GM19468 (cell line): ENCODE data around the gene GNG13.

Experiments
- ATAC-seq: cut with Tn5 transposase; IDR thresholded peaks from one replicate; pipeline ENCODE4 v1.9.1; 2021; ENCODE audit warnings: mild to moderate bottlenecking, moderate library complexity, moderate number of reproducible peaks; ENCODE audit not compliant: unreplicated experiment; ENCODE audit errors: extremely low read depth

Gene GNG13

GRCh38 chr16:796296-797119 is 4.0 kb downstream of the GNG13 start:
- no peak for ATAC-seq

GRCh38 chr16:795580-796229 is 4.8 kb downstream of the GNG13 start:
- ATAC-seq, result no peak

GRCh38 chr16:794853-795466 is 5.6 kb downstream of the GNG13 start:
- no peak for ATAC-seq

GRCh38 chr16:794091-794822 is 6.3 kb downstream of the GNG13 start:
- ATAC-seq, result no peak

GRCh38 chr16:793414-793813 is 7.1 kb downstream of the GNG13 start:
- ATAC-seq, result no peak

GRCh38 chr16:792221-792995 is 8.1 kb downstream of the GNG13 start:
- no peak for ATAC-seq

GRCh38 chr16:791131-791530 is 9.4 kb downstream of the GNG13 start:
- ATAC-seq, result no peak

GRCh38 chr16:790086-790485 is 10.4 kb downstream of the GNG13 start:
- ATAC-seq, result no peak

- ATAC-seq, result no peak
Observed at GRCh38 chr16:789191-789850, 11.2 kb downstream of the GNG13 start.

- ATAC-seq, result peak; percentile 68
Observed at GRCh38 chr16:788399-789126, 12.0 kb downstream of the GNG13 start, which contains the start of gene CHTF18. CHTF18 (plus strand) TSS chr16:788620; CDS start chr16:788685, 65 bp downstream.

GRCh38 chr16:787978-788398 is 12.5 kb downstream of the GNG13 start, which contains the start of gene RPUSD1:
RPUSD1 (minus strand) TSS chr16:788381; CDS start chr16:787737, 644 bp downstream.
- no peak for ATAC-seq

- ATAC-seq, result no peak
Observed at GRCh38 chr16:787321-787966, 13.1 kb downstream of the GNG13 start.

- no peak for ATAC-seq
Observed at GRCh38 chr16:785563-786535, 14.7 kb downstream of the GNG13 start.

- ATAC-seq, result no peak
Observed at GRCh38 chr16:784431-784830, 16.1 kb downstream of the GNG13 start.

- no peak for ATAC-seq
Observed at GRCh38 chr16:783404-784161, 17.0 kb downstream of the GNG13 start.

- no peak for ATAC-seq
Observed at GRCh38 chr16:782766-783403, 17.6 kb downstream of the GNG13 start.
